ENCODE results near the gene VSIR.

Gene VSIR

DNA sequence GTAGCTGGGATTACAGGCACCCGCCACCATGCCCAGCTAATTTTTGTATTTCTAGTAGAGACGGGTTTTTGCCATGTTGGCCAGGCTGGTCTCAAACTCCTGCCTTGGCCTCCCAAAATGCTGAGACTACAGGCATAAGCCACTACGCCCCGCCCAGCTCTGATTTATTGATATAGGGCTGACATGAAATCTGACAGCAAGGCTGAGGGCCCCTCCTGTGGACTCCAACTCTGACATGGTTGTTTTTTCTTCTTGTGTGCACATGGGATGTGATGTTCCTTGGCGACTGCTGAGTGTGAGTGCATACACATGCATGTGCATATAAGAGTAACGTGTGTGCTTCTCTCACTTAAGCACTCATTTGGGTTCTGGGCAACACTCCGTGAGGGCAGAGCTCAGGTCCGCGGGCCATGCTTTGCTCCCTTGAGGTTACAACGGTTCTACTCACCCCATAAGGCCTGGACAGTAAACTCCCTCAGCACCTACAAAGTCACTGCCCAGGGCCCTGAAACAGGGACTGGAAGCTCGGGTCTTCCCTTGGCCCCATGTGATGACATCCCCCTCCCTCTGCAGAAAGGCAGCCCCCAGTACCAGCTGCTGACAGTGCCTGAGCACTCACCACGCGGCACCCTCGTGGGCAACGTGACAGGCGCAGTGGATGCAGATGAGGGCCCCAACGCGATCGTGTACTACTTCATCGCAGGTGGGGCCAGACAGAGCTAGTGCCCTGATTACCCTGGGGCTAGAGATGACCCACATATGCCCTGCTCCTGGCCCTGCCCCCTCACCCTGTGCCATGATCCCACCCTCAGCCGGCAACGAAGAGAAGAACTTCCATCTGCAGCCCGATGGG is 33.6 kb upstream of the VSIR start:
- DNase-seq (ENCODE audit: low spot score): no peak

- DNase-seq (ENCODE audit: low spot score): peak; percentile 30
Measured at GRCh38 chr10:71805776-71806703, 32.7 kb upstream of the VSIR start.

DNA sequence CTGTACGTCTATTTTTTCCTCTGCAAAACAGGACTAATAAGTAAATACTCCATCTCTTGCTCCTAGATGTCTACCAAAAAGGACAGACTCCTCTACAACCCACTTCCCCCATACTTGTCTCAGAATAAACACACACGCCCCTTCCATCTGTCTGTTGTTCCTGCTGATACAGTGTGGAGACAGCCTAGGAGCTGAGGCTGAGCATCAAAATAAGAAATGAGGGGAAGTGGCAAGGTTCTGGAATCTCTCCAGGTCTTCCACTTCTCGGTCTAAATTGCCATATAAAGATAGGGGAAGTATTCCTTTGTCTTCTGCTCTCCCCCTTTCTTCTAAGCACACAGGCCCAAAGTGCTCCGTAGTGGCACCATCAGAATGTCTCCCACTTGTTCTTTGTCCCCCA is 30.8 kb upstream of the VSIR start:
- DNase-seq (ENCODE audit: low spot score): no peak

DNA sequence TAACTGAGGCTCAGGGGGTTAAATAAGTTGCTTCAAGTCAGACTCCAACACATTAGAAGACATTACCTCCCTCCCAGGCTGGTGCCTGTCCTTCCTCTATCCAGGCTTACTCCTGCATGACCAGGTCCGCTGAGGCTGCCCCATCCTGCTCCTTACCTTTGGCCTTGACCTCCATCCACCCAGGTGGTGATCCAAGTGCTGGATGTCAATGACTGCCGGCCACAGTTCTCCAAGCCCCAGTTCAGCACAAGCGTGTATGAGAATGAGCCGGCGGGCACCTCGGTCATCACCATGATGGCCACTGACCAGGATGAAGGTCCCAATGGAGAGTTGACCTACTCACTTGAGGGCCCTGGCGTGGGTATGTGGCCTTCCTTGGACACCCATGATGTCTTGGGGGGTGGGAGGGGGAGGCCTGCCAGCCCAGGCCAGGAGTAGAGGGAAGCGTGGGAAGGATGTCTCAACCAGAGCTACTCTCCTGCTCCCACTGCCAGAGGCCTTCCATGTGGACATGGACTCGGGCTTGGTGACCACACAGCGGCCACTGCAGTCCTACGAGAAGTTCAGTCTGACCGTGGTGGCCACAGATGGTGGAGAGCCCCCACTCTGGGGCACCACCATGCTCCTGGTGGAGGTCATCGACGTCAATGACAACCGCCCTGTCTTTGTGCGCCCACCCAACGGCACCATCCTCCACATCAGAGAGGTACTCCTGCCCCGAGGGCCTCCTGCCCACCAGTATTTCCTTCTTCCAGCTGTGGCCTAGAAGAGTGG is 29.6 kb upstream of the VSIR start:
- DNase-seq (ENCODE audit: low spot score): no peak

- no peak for DNase-seq (ENCODE audit: low spot score)
Measured at GRCh38 chr10:71802235-71802634, 28.9 kb upstream of the VSIR start.

DNA sequence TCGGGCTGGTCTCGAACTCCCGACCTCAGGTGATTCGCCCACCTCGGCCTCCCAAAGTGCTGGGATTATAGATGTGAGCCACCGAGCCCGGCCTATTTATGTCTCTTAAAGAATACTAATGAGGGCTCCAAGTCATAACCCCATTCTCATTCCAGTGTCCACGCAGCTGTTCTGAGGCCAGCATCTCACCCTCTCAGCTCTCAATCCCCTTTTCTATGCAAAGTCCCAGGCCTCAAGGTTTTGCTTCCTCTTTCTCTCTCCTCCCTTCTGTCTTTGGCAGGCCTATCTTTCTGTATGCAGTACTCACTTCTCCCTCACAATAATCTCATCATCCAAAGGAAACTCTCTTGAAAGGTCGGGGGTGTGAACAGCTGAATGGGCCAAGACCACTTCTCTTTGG is 28.0 kb upstream of the VSIR start:
- no peak for DNase-seq (ENCODE audit: low spot score)

DNA sequence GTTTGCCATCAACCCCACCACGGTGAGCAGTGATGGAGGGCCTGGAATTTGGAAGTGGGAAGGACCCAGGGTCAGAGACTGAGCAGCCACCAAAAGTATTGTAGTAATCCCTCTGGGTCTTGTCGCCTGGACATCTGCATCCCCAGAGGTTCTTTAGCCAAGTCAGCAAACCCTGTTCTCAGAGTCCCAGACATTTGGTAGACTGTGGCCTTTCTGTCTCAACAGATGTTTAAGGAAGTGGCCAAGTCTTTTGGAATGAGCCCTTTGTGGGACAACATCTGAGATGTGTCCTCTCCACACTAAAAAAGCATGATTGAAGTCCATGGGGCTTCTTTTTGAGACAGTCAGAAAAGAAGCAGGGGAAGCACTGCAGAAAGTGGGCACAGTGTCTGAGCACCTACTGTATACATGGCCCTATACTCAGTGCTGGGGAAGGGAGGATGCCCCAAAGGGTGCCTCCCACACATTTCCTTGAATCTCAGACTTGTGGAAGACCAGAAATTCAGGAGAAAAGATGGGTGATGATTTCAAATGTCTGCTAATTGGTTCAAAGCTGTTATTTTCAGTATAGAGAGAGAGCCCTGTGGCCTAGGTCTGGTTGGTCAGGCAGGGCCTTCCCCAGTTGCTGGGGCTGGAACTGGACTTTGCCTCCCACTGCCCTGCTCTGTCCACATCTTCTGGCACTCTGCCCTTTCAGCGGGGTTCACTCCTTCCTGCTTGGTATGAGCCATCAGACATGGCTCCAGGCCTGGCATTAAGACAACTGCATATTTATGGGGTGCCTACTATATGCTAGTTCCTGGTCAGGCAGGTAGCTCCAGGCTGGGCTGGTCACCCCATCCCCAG is 26.5 kb upstream of the VSIR start:
- no peak for DNase-seq (ENCODE audit: low spot score)

DNA sequence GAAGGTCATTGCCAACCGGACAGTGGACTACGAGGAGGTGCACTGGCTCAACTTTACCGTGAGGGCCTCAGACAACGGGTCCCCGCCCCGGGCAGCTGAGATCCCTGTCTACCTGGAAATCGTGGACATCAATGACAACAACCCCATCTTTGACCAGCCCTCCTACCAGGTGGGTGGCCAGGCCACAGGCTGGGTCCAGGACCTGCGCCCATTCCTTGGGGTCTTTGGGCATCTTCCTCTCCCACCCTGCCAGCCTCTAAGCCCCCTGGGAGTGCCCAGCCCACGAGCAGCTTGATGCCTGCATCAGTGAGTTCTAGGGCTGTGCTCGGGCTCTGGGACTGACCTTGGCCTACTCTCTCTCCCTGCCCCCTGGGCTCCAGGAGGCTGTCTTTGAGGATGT is 25.8 kb upstream of the VSIR start:
- no peak for DNase-seq (ENCODE audit: low spot score)

DNA sequence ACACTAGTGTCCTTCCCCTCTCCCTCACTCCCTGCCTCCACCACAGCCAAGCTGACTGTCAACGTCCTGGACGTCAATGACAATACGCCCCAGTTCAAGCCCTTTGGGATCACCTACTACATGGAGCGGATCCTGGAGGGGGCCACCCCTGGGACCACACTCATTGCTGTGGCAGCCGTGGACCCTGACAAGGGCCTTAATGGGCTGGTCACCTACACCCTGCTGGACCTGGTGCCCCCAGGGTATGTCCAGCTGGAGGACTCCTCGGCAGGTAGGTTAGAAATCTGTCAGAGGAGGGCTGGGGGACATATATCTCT is 24.9 kb upstream of the VSIR start:
- no peak for DNase-seq (ENCODE audit: low spot score)

- DNase-seq (ENCODE audit: low spot score): no peak
Measured at GRCh38 chr10:71797533-71798307, 24.4 kb upstream of the VSIR start.

GRCh38 chr10:71796749-71797405 is 23.6 kb upstream of the VSIR start:
- DNase-seq (ENCODE audit: low spot score): no peak

GRCh38 chr10:71795248-71795647 is 21.9 kb upstream of the VSIR start:
- peak; percentile 68 for DNase-seq (ENCODE audit: low spot score)

- no peak for DNase-seq (ENCODE audit: low spot score)
Measured at GRCh38 chr10:71790749-71791440, 17.6 kb upstream of the VSIR start.

- DNase-seq (ENCODE audit: low spot score): no peak
Measured at GRCh38 chr10:71789871-71790270, 16.6 kb upstream of the VSIR start.

DNA sequence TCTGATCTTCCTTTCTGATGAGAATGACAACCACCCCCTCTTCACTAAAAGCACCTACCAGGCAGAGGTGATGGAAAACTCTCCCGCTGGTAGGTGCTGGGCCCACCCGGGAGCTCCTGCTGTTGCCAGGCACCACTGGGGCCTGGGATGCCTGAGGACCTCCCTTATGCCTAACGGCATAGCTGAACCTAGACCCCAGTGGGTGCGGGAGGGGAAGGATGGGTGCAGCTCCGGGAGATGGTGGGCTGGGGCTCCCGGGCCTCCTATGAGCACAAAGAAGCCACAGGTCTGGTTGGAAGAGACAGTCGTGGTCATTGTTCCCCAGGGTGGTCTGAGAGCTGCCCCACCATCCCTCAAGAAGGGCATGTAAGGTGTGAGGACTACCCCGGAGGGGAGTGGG is 15.6 kb upstream of the VSIR start:
- DNase-seq (ENCODE audit: low spot score): no peak

DNA sequence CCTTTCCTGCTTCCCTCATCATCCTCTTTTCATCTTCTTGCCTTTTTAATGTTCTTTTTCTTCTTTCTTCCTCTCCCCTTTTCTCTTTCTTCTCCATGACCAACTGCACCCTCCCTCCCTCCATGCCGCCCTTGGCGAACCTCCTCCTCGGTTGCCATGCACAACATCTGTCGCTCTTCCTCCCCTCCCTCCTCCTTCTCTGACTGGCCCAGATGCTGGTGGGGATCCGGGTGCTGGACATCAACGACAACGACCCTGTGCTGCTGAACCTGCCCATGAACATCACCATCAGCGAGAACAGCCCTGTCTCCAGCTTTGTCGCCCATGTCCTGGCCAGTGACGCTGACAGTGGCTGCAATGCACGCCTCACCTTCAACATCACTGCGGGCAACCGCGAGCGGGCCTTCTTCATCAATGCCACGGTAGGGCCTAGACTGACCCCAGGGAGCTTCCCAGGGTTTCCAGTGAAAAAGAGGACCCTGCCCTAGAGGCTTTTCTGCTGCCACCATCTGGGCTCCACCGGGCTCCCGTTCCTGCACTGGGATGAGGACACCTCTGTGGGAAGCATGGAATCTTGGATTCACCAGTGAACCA is 11.5 kb upstream of the VSIR start:
- no peak for DNase-seq (ENCODE audit: low spot score)

DNA sequence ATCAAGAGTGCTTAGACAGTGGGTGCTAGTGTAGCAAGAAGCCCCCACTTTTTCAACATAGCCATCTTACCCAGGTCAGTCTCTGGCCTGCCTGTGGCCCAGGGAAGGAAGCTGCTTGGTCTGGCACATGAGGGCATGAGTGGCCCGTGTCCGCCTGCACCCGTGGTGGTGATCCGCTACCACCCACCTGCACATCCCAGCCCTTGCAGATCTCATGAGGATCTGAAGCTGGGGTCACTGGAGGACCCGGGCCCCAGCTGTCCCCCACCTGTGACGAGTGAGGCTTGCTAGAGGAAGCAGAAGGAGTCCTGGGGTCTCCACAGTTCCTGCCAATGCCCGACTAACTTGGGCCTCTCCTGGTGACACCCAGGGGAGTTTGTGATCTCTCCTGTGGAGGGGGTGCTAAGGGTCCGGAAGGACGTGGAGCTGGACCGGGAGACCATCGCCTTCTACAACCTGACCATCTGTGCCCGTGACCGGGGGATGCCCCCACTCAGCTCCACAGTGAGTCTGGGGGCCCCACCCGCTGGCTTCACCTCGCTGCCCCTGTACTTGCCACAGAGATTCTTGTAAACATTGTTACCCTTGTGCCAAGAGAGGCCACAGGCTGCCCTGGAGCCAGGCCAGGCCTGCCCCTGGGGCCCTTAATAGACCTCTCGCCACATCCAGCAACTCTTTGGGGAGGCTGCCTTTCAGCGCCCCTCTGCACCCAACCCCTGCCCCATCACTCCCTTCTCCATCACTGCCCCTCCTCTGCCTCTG is 10.8 kb upstream of the VSIR start:
- DNase-seq (ENCODE audit: low spot score): no peak

GRCh38 chr10:71782917-71783490 is 9.7 kb upstream of the VSIR start:
- no peak for DNase-seq (ENCODE audit: low spot score)
